ENCODE data around the gene SIRT3. TPM values are rescaled to one million over a fixed set of nuclear protein-coding genes. Genes with fewer than 3 reads are reported as not detected.

SIRT3 gene
- polyA plus RNA-seq, 5 donors = 24.6 to 35.2 (median 31.2) TPM

Other genes starting within 250 kb of the SIRT3 start
- not detected for gene SCGB1C1, start 43.3 kb downstream of the SIRT3 start, polyA plus RNA-seq (ENCODE audit: insufficient read depth in 1 of 5, insufficient read length in 5 of 5, low replicate concordance in 1 of 5)
- gene BET1L, start 28.9 kb downstream of the SIRT3 start, polyA plus RNA-seq (ENCODE audit: insufficient read depth in 1 of 5, insufficient read length in 5 of 5, low replicate concordance in 1 of 5) = 10 to 100 TPM; 32.2 to 54.4 (median 45.5) TPM
- 10 to 100 TPM; 60.3 to 94.1 (median 71.1) TPM for gene RIC8A, start 28.6 kb downstream of the SIRT3 start, polyA plus RNA-seq (ENCODE audit: insufficient read depth in 1 of 5, insufficient read length in 5 of 5, low replicate concordance in 1 of 5)
- 100 to 1,000 TPM; 131 to 161 (median 153) TPM for gene PSMD13, start 634 bp upstream of the SIRT3 start, polyA plus RNA-seq (ENCODE audit: insufficient read depth in 1 of 5, insufficient read length in 5 of 5, low replicate concordance in 1 of 5)
- under 1 TPM in 3 of 5 donors, not detected in 2; 0.04 to 0.07 (median 0.06) TPM for gene NLRP6, start 42.1 kb upstream of the SIRT3 start, polyA plus RNA-seq (ENCODE audit: insufficient read depth in 1 of 5, insufficient read length in 5 of 5, low replicate concordance in 1 of 5)
- 10 to 100 TPM; 12.3 to 27.9 (median 18.1) TPM for gene PGGHG, start 52.8 kb upstream of the SIRT3 start, polyA plus RNA-seq (ENCODE audit: insufficient read depth in 1 of 5, insufficient read length in 5 of 5, low replicate concordance in 1 of 5)
- under 1 TPM; 0.14 to 0.43 (median 0.33) TPM for gene IFITM5, start 63.2 kb upstream of the SIRT3 start, polyA plus RNA-seq (ENCODE audit: insufficient read depth in 1 of 5, insufficient read length in 5 of 5, low replicate concordance in 1 of 5)
- 100 to 1,000 TPM; 108 to 193 (median 143) TPM for gene IFITM2, start 71.5 kb upstream of the SIRT3 start, polyA plus RNA-seq (ENCODE audit: insufficient read depth in 1 of 5, insufficient read length in 5 of 5, low replicate concordance in 1 of 5)
- gene IFITM1, start 77.7 kb upstream of the SIRT3 start, polyA plus RNA-seq (ENCODE audit: insufficient read depth in 1 of 5, insufficient read length in 5 of 5, low replicate concordance in 1 of 5) = 10 to 100 TPM in 4 of 5 donors, 1 to 10 TPM in 1; 9.3 to 14.1 (median 13.2) TPM
- gene IFITM3, start 84.5 kb upstream of the SIRT3 start, polyA plus RNA-seq (ENCODE audit: insufficient read depth in 1 of 5, insufficient read length in 5 of 5, low replicate concordance in 1 of 5) = 100 to 1,000 TPM; 255 to 655 (median 324) TPM
- gene B4GALNT4, start 133.2 kb upstream of the SIRT3 start, polyA plus RNA-seq (ENCODE audit: insufficient read depth in 1 of 5, insufficient read length in 5 of 5, low replicate concordance in 1 of 5) = 10 to 100 TPM; 40.1 to 62.6 (median 57.2) TPM
- 10 to 100 TPM in 4 of 5 donors, 1 to 10 TPM in 1; 9.5 to 17.4 (median 13.3) TPM for gene PKP3, start 157.9 kb upstream of the SIRT3 start, polyA plus RNA-seq (ENCODE audit: insufficient read depth in 1 of 5, insufficient read length in 5 of 5, low replicate concordance in 1 of 5)
- 10 to 100 TPM; 19.0 to 44.1 (median 33.8) TPM for gene SIGIRR, start 178.7 kb upstream of the SIRT3 start, polyA plus RNA-seq (ENCODE audit: insufficient read depth in 1 of 5, insufficient read length in 5 of 5, low replicate concordance in 1 of 5)
- gene ANO9, start 205.7 kb upstream of the SIRT3 start, polyA plus RNA-seq (ENCODE audit: insufficient read depth in 1 of 5, insufficient read length in 5 of 5, low replicate concordance in 1 of 5) = 1 to 10 TPM; 4.5 to 9.0 (median 6.8) TPM
- gene PTDSS2, start 213.9 kb upstream of the SIRT3 start, polyA plus RNA-seq (ENCODE audit: insufficient read depth in 1 of 5, insufficient read length in 5 of 5, low replicate concordance in 1 of 5) = 10 to 100 TPM; 21.2 to 31.5 (median 25.8) TPM